ENCODE results near the gene ADAM23.

The ADAM23 gene

GRCh38 chr2:206443735-206444527 is 599 bp downstream of the ADAM23 start:
- DNase-seq = peak in 28 of 51 donors; percentile 5 to 75 (median 32)

GRCh38 chr2:206445948-206446347 is 2.6 kb downstream of the ADAM23 start:
- no peak for DNase-seq

- no peak for DNase-seq
These were observed 8.9 kb downstream of the ADAM23 start for GRCh38 chr2:206452242-206452641.

- no peak for DNase-seq
These were observed 9.4 kb downstream of the ADAM23 start for GRCh38 chr2:206452750-206453149.

GRCh38 chr2:206456078-206456754 is 12.9 kb downstream of the ADAM23 start:
- DNase-seq = no peak

GRCh38 chr2:206457188-206457634 is 13.9 kb downstream of the ADAM23 start:
- no peak for DNase-seq

- DNase-seq = no peak
These were observed 19.0 kb downstream of the ADAM23 start for GRCh38 chr2:206462240-206462854.

GRCh38 chr2:206463685-206464084 is 20.4 kb downstream of the ADAM23 start:
- DNase-seq = no peak

GRCh38 chr2:206464597-206464996 is 21.3 kb downstream of the ADAM23 start:
- no peak for DNase-seq

- DNase-seq = peak in 1 of 51 donors; percentile 41
These were observed 28.3 kb downstream of the ADAM23 start for GRCh38 chr2:206471524-206472062.

GRCh38 chr2:206472094-206472493 is 28.8 kb downstream of the ADAM23 start:
- no peak for DNase-seq

GRCh38 chr2:206474099-206474498 is 30.8 kb downstream of the ADAM23 start:
- no peak for DNase-seq

- no peak for DNase-seq
These were observed 34.0 kb downstream of the ADAM23 start for GRCh38 chr2:206477296-206477695.

GRCh38 chr2:206478340-206478739 is 35.0 kb downstream of the ADAM23 start:
- no peak for DNase-seq

- no peak for DNase-seq
These were observed 36.8 kb downstream of the ADAM23 start for GRCh38 chr2:206480161-206480560.

- DNase-seq = no peak
These were observed 37.3 kb downstream of the ADAM23 start for GRCh38 chr2:206480620-206481019.

GRCh38 chr2:206481056-206481455 is 37.7 kb downstream of the ADAM23 start:
- DNase-seq = no peak

GRCh38 chr2:206482123-206482522 is 38.8 kb downstream of the ADAM23 start:
- no peak for DNase-seq

- DNase-seq = no peak
These were observed 39.3 kb downstream of the ADAM23 start for GRCh38 chr2:206482633-206483032.

- DNase-seq = no peak
These were observed 44.7 kb downstream of the ADAM23 start for GRCh38 chr2:206488053-206488452.

GRCh38 chr2:206488623-206489022 is 45.3 kb downstream of the ADAM23 start:
- no peak for DNase-seq

GRCh38 chr2:206494061-206494460 is 50.7 kb downstream of the ADAM23 start:
- DNase-seq = no peak
